MV-4-11 (cell line): Measurements from ENCODE around the gene NLRP1.

Experiments
- DNase-seq: peaks from one replicate; lab custom pipeline; 2025; lab: John Stamatoyannopoulos, UW

NLRP1 gene

GRCh38 chr17:5478992-5479391 is 105.3 kb downstream of the NLRP1 start:
- DNase-seq, result no peak

DNA sequence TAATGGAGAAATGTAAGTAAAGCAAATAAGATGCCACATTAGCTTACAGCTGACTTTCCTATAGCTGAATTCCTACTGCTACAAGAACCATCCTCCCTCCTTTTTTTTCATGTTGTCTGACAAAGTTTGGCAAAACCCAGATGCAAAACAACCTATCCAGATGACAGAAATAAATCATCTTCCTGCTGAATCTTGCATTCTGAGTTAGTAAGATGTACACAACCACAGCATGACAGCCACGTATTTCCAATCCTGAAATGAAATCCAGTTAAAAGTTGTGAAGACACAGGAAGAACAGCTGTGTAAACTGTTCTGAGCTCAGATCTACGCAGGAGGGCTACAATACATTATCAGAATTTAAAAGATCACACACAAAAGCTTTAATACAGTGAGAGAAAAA is 110.4 kb downstream of the NLRP1 start:
- DNase-seq, result no peak

DNA sequence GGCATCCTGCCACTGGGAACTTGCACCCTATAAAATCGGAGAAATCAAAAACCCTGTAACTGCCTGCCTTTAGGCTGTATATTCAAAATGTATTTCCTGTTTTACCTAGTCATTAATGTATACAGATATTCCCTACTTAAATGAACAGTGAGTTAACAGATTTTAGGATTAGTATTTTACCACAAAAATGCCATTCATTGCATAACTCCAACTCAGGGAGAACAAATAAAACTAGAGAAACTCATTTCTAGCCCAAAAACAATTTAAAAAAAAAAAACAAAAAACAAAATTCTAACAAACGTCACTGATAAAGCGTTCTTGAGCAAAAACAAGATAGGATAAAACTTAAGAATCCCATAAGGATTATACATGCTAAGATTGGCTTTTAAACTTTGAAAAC is 111.8 kb downstream of the NLRP1 start:
- no peak for DNase-seq

DNA sequence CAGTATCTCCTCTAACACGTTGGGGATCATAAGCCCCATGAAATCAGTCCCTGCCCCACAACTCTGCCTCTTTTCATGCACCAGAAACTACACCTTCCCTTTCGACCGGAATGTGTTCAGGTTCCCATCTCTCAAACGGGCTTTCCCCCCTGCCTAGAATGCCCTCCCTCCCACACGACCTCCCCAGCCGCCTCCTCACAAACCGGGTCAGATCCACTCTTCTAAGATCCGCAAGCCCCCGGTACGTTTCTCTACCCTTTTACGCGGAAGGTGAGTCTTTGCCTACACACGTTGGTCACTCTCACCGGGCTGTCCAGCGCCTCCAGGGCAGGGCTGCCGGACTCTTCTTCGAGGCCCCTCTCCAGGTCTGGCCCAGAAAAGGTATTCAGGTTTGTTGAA is 116.2 kb downstream of the NLRP1 start:
- no peak for DNase-seq

DNA sequence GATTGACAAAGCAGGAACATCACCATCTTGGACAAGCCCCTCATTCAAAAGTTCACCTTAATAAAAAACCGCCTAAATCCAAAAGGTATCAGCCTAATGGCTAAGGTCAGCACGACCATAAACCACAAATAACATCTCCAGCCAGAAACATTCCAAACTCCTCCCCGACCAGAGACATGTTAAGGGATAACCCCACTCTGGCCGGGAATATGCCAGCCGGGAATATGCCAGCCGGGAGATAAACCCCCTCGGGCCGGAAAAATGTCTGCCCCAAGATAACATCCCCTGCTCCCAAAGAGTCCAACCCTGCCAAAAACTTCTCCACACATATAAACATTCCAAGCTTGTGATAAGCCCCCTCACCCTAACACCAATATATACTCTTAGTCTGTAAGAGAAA is 116.9 kb downstream of the NLRP1 start:
- DNase-seq, result no peak

DNA sequence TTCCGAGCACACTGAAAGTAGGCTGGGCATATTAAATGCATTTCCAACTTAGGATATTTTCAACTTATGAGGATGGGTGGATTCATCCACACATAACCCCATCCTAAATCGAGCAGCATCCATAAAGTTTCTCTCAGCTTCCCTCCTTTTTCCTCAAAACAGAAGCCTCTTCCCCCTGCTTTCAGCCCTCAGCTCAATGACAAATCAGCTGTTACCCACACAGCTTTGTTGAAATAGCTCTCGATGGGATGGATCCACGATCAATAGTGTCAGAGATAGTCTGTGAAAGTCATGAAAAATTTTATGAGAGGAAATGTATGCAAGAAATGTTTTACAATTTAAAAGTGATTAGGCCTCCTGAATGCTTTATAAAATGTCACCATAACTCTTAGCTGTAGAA is 118.0 kb downstream of the NLRP1 start:
- no peak for DNase-seq

GRCh38 chr17:5464717-5465507 is 119.4 kb downstream of the NLRP1 start:
- DNase-seq, result no peak
